Activated CD8-positive, alpha-beta memory T cell treated with anti-CD3 and anti-CD28 coated beads, Interleukin-2, amount 50 U/mL, for 1 hour (primary cell): ENCODE results near the gene PKNOX2.

Experiments used
- DNase-seq: peaks from one replicate; pipeline ENCODE4 v3.0.0-alpha.2; 2020; ENCODE audit errors: extremely low read depth

The PKNOX2 gene

GRCh38 chr11:125337836-125338834, 173.6 kb downstream of the PKNOX2 start:
- DNase-seq, result no peak

DNA sequence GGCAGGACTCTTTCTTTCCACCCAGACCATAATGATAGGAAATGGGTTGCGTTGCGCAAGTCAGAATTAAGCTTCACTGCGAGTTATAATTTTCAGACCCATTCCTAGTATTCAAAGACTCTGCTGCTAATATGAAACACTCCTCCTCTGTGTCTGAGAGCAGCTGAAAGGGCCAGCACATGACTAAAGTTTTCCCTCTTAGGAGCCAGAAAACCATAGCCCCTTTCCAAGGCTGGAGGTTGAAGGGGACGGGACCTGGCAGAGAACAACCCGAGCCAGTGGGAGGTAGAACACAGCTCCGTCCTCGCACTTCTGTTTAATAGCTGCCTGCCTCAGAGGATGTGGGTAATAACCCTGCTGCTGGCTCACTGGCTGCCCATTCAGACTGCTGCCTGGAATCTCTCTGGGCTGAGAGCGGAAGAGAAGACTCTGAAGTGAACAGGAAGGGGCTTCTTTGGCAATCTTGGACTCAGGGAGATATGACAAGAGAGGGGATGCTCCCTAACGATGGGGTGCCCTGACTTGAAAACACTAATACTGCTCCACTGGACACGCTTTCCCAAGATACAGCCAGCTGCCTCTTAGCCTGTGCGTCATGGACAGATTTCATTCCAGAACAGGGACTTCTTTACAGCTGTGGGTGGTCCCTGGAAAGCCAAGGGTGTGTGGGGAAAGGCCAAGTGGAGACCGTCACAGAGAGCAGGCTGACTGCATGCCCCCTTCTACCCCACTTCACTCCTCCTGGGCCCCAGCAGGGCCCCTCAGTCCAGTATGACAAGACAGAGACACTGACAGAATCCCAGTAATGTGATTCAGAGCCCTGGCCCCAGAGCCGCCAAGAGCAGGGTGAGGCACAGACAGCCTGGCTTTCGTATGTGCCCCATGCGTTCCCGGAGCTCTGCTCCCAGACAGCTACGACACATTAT, 174.6 kb downstream of the PKNOX2 start:
- DNase-seq, result no peak

DNA sequence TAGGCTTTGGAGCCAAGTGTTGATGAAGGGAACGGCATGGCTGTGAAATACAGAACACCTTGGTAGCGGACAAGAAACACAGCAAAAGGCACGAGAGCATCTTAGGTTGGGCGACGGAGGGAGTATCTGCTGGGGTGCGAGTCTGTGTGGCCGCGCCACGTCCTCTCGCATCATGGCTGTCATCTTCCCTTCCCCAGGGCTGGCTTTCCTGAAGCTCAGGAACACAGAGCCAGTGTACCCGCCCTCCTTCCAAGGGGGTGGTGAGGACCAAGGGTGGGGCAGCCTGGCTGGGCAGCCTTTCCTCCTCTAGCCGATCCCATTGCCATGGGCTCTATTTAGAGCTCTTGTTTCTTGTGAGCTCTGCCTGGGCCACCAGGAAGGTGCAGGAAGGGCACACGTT, 177.1 kb downstream of the PKNOX2 start:
- no peak for DNase-seq

GRCh38 chr11:125342281-125342930, 177.9 kb downstream of the PKNOX2 start:
- no peak for DNase-seq

DNA sequence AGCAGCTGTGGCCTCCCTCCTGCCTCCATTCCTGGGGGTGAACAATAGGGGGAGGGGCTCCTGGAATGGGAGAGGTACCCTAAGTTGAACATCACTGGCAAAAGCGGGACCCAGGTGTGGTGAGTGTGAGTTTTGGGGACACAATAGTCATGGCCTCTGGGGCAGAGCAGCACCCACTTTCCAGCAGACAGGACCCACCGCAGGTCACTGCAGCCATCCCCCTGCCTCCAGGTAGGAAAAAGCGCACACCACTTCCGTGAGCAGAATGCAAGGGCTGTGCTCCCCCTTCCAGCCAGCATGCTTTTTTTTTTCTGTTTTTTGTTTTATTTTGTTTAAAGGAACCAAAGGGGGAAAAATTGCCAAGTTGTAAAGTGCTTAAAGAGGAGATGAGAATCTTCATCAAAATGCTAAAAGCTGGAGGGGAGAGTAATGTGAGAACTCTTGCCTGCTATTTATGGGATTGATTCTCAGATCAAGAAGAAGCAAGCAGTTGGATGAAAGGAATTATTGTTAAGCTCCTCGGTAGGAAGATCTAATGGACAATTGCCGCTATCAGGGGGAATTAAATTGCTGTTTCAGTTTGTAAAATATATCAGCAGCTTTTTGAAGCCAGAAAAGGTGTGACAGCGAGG, 178.7 kb downstream of the PKNOX2 start:
- DNase-seq, result no peak

- no peak for DNase-seq
Observed at GRCh38 chr11:125343718-125344131, 179.2 kb downstream of the PKNOX2 start.

GRCh38 chr11:125344846-125345420, 180.4 kb downstream of the PKNOX2 start:
- no peak for DNase-seq

GRCh38 chr11:125345421-125346178, 181.0 kb downstream of the PKNOX2 start:
- no peak for DNase-seq

DNA sequence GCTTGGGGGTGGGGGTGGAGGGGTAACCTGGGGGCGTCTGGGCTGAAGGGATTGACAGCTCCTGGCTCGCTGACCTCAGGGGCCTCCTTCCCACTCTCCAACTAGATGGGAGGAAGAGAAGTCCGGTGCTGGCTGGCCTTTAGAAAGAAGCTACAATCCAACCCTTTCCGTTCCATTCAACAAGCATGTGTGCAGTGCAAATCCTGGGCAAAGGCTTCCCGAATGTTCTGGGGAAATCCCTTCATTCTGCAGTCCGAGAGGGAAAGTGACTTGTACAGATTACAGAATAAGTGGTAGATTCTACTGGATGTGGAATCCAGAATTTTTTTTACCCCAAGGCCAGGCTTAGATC, 181.6 kb downstream of the PKNOX2 start:
- DNase-seq, result no peak

DNA sequence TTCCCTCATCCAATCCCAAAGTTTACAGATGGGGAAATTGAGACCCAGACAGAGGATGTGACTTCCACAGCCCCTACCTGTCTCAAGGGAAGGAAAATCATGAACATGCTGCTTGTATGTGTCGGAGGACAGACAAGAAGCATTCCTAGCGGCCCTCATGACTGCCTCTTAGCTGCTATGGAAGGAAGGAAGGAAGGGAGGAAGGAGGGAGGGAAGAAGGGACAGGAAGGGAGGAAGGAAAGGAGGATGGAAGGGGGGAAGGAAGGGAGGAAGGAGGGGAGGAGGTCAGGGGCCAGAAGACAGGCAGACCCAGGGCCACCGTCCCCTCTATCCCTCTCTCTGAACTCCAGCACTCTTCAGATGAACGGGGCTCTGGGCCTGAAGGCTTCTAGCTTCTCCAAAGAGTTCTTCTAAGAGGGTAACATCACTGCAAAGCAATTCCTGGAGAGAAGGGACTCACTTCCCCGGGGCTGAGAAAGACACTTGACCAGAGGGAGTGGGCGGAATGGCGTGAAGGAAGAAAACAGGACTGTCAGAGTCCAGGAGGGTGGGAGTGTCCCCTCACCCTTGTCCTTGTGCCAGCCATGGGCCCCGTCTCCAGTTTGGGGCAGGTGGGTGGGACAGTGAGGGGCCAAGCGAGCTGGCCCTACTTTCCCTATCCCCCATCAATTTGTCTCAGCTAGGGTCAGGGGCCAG, 182.2 kb downstream of the PKNOX2 start:
- no peak for DNase-seq

GRCh38 chr11:125347261-125347585, 182.7 kb downstream of the PKNOX2 start:
- no peak for DNase-seq

GRCh38 chr11:125348141-125348651, 183.6 kb downstream of the PKNOX2 start:
- no peak for DNase-seq

- no peak for DNase-seq
Observed at GRCh38 chr11:125348674-125349309, 184.2 kb downstream of the PKNOX2 start.

DNA sequence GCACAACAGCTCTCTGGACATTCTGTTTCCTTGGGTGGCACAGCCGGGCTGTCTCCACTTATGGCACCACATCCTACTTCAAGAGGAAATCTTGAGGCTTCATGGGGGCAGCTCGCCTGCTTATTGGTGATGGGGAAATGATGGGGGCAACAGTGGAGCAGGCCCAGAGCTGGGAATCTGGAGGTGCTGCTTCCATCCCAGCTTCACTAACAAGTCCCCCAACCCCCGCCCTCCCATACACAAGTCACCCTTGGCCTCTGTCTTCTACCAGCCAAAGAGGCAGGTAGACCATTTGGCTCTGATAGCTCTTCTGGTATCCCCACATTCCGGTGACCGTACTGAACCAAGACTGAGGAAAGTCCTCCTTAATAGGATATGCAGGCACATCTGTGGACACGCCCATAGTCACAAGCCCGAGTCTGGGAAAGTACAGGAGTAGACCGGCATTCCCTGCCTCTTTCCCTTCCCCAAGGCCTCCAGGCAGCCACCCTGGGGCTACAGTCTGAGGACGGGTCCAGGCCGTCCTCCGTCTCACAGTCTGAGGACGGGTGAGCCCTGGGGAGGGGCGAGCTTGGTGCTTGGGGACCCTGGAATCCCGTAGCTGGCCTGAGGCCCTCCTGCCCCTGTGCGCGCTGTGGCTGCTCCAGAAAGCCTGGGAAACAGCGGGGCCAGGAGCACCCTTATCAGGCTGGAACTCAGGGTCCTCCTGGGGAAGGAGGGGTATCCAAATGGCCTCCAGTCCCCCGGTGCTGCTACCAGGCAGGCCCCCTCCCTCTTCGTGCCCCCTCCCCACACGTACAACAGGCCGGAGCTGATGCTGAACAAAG, 185.9 kb downstream of the PKNOX2 start:
- DNase-seq, result no peak

DNA sequence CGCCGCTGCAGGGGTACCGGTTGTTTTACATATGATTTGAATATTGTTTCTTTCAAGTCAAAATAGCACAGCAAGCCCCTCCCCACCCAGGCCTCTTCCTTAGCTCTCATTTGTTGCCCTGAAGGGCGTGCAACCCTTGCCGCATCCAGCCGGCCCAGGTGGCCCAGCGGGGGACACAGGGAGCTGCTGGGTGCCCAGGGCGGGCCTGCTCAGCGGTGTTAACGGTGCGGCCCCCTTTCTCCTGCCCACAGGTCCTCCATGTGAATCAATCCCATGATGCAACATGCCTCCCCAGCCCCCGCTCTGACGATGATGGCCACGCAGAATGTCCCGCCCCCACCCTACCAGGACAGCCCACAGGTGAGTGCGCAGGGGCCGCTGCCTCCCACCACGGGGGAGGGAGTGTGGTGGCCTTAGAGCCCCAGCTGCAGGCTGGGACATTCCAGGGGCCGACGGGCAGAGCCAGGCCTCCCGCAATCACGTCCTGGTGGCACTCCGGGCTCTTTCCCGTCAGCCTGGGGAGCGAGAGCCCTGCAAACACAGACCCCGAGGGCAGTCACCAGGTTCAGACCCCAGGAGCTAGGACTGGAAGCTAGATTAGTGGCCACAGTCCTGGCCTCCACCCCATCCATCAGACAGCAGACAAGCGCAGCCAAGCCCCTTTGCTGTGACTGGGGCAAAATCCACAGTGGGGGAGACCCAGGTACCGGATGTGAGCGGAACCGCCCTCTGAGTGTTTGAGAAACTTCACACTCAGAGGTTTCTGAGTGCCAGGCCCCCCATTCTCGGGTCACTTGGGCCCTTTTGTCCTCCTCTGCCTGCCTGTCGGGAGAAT, 186.7 kb downstream of the PKNOX2 start:
- no peak for DNase-seq

DNA sequence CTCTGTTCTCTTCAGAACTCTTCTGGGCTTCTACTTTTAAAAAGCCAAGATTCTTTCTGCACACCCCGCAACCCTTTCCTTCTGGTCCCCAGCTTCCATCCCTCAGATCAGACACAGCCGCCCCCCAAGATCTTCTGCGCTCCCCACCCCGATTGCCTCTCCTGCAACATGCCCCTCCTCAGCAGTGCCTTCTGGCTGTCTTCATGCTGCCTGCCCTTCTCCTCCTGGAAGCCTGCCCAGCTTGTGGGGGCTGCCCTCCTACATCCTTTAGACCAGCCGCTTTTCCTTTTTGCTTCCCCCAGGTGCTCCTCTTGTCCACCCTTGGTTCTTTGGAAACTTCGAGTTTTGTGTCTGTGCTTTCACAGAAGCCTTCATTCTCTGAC, 187.3 kb downstream of the PKNOX2 start:
- no peak for DNase-seq

DNA sequence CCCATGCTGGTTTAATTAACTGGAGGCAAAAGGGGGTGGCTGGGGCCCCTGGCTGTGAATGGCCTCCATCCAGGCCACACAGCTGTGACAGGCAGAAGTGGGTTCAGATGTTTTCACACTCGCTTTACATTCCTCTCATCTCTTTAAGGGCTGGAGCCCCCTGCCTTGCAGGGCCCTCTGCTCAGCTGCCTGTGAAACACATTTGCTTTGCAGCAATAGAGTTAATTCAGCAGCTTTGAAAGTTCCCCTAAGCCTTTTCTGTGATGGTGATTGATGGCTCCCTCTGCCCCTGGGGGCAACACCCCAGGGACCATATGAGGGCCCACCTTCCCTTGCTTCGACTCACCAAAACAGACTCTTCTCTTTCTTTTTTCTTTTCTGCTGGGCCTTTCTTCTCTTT, 192.2 kb downstream of the PKNOX2 start:
- no peak for DNase-seq
